ENCODE measurements around the gene MACROH2A2.
A peak's percentile ranks its signal among the peaks of the same experiment; 100 is the strongest.
"Not testable (repeated sequence)": the region's sequence is repeated elsewhere in the genome, so short reads cannot be mapped to it uniquely, and the experiment has no call there.

MACROH2A2 gene

DNA sequence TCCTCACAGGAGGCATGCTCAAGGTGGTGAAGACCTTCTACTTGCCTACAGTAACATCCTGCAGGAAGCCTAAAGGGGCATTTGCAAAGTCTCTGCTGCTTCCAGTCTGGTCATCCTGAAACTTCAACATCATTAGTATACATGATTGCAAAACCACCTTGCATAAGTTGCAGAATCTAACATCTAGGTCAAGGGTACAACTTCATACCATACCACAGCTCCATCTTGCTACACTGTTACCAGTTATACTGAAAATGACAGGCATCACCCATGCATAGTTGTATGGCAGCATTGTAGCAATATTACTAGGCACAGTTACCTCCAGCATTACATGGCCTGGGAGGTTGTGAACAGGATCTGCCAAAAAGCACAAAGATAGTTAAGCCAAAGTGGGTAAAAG is 13.7 kb upstream of the MACROH2A2 start:
- DNase-seq (ENCODE audit: low read depth), result no peak
- H3K4me3 ChIP-seq (ENCODE audit: low read length), result no peak overlapping the region
- TF ChIP-seq, protein P1, sequence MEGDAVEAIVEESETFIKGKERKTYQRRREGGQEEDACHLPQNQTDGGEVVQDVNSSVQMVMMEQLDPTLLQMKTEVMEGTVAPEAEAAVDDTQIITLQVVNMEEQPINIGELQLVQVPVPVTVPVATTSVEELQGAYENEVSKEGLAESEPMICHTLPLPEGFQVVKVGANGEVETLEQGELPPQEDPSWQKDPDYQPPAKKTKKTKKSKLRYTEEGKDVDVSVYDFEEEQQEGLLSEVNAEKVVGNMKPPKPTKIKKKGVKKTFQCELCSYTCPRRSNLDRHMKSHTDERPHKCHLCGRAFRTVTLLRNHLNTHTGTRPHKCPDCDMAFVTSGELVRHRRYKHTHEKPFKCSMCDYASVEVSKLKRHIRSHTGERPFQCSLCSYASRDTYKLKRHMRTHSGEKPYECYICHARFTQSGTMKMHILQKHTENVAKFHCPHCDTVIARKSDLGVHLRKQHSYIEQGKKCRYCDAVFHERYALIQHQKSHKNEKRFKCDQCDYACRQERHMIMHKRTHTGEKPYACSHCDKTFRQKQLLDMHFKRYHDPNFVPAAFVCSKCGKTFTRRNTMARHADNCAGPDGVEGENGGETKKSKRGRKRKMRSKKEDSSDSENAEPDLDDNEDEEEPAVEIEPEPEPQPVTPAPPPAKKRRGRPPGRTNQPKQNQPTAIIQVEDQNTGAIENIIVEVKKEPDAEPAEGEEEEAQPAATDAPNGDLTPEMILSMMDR (conservative IDR thresholded peaks at IDR 0.05; ENCODE audit: low read length), result no peak

DNA sequence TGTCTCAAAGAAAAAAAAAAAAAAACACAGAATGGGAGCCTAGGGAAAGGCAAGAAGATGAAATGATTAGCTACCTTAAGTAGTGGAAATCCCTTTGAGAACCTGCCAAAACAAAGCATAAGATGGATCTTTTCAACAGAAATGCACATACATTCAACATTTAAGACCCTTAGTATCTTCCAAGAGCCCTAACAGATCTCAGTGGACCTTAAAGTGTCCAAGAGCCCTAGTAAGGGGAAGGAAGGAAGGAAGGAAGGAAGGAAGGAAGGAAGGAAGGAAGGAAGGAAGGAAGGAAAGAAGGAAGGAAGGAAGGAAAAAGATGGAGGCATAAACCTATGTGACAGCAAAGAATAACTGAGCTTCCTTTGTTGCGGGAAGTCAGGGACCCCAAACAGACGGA is 11.6 kb upstream of the MACROH2A2 start:
- TF ChIP-seq, protein P1 (conservative IDR thresholded peaks at IDR 0.05; ENCODE audit: low read length), result no peak
- H3K4me3 ChIP-seq (ENCODE audit: low read length), result no peak overlapping the region
- no peak for DNase-seq (ENCODE audit: low read depth)

DNA sequence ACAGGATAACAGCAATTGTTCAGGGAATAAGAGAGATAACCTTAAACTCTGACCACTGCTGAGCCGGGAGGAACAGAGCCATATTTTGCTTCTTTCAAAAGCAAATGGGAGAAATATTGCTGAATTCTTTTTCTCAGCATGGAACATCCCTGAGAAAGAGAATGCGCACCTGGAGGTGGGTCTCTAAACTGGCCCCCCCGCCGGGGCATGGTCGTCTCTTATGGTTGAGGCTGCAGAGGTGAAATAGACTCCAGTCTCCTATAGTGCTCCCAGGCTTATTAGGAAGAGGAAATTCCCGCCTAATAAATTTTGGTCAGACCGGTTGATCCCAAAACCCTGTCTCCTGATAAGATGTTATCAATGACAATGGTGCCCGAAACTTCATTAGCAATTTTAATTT is 10.9 kb upstream of the MACROH2A2 start:
- H3K4me3 ChIP-seq (ENCODE audit: low read length); DNase-seq (ENCODE audit: low read depth): not testable (repeated sequence)

DNA sequence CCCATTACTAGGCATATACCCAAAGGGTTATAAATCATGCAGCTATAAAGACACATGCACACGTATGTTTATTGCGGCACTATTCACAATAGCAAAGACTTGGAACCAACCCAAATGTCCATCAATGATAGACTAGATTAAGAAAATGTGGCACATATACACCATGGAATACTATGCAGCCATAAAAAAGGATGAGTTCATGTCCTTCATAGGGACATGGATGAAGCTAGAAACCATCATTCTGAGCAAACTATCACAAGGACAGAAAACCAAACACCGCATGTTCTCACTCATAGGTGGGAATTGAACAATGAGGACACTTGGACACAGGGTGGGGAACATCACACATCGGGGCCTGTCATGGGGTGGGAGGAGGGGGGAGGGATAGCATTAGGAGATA is 5.6 kb upstream of the MACROH2A2 start:
- not testable (repeated sequence) for H3K4me3 ChIP-seq (ENCODE audit: low read length); DNase-seq (ENCODE audit: low read depth)

DNA sequence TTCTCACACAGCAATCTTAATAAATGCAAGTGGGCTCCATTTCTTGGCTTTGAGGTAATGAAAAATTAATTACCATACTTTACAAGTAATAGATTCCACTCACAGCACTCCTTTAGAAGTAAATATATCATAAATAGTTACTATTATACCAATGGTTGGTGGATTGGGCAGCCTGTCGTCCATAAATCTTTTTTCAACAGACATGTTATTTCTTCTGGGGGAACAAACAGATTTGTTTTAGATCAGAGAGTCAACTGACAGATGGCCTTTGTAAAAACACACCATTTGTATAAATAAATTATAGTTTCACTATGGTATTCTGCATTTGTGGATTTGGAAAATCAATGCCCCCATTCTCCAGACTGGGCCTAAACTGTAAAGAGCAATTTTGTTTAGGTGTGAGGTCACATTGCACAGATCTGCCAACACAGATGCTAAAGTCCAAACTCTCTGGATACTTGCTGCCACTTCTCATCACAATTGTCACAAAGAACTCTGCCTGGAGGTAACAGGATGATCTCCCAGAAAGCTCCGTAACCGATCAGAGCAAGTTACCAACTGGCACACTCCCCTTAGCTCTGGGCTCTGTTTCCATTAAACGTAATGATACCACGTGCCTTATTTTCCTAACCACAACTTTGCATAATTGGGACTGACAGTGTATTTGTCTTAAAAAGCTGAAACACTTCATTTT is 4.5 kb upstream of the MACROH2A2 start:
- DNase-seq (ENCODE audit: low read depth), result no peak
- H3K4me3 ChIP-seq (ENCODE audit: low read length), result no peak overlapping the region
- TF ChIP-seq, protein P1 (conservative IDR thresholded peaks at IDR 0.05; ENCODE audit: low read length), result no peak

DNA sequence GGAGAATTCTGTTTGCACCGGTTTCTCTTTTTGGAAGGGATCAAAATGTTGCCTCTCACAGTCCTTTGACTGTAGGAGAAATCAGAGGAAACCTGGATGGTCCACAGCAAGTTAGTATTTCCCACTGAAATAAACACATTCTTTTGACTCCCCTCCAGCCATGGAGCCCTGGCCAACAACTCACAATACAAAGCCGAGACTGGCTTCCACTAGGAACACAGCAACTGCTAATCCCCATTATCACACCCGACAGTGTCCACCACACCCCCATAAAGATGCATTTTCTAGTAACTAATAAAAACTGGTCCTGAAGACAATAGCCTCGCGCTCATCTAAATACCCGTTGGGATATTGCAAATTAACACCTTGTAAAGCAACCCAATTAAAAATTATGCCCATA is 798 bp upstream of the MACROH2A2 start:
- TF ChIP-seq, protein P1 (conservative IDR thresholded peaks at IDR 0.05; ENCODE audit: low read length), result no peak

DNA sequence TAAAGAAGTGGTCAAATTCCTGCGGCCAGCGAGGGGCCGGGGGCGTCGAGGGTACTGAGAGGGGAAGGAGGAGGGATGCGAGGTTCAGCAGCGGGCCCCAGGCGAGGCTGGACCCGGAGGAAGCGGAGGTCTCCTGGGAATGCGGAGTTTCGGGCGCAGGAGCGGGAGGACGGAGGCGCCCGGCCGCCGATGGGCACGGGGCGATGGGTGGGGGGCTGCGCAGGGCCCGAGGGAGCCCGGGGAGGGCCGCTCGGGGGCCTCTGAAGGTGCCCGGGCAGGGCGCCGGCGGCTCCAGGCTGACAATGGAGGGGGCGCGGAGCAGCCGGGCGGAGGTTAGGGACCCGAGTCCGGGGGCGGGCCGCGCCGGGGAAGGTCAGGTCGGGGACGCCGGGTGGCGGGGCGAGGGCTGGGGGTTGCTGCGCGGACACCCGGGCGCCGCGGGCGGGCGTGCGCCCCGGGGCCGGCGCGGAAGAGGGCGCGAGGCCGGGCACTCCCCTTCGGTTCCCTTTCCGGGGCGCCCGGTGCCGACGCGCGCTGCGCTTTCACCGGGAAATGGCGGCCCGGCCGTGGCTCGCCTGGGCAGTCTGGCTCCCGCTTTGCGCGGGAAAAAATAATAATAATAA is 683 bp downstream of the MACROH2A2 start:
- peak overlapping the region; percentile 67 for H3K4me3 ChIP-seq (ENCODE audit: low read length)
- DNase-seq (ENCODE audit: low read depth), result peak; percentile 10
- TF ChIP-seq, protein P1 (conservative IDR thresholded peaks at IDR 0.05; ENCODE audit: low read length), result no peak

More for the DNA sequence above, 798 bp upstream of the MACROH2A2 start:
- no peak overlapping the region; the same call in 1 of the 2 replicates for H3K4me3 ChIP-seq (ENCODE audit: low read length)
- DNase-seq (ENCODE audit: low read depth), result no peak

DNA sequence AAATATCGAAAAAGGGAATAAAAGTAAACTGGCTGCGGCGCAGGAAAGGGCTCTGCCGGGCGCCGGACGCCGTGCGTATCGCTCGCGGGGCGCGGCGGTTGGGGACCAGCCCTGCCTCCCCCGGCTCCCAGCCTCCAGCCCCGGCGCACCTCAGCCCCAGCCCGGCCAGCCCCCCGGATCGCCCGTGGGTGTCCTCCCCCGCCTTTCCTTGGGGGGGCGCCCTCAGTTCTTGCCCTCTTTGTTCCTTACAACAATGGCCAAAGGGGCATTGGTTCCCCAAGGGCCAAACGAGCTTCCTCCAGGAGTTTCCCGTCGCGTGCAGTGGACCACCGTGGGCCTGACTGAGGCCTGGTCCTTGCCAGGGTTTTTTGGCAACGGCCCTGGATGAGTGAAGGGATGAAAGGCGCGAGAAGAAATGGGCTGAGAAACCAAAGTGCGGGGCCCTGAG is 1.2 kb downstream of the MACROH2A2 start:
- peak overlapping the region; percentile 67 for H3K4me3 ChIP-seq (ENCODE audit: low read length)
- peak; percentile 6 for DNase-seq (ENCODE audit: low read depth)
- TF ChIP-seq, protein P1 (conservative IDR thresholded peaks at IDR 0.05; ENCODE audit: low read length), result 0 out of 2 replicates have a peak, but pooled peaks have one; percentile 2
